CD4-positive, CD25-positive, alpha-beta regulatory T cell (primary cell): ENCODE results near the gene TRIM72. TPM values are rescaled to one million over a fixed set of nuclear protein-coding genes. Genes with fewer than 3 reads are reported as not detected.

ENCODE experiments used
- ATAC-seq, 2 donors: fragments of 150-1000 bp; cut with Tn5 transposase; one replicate each; pipeline ENCODE4 v1.10.0; 2021; ENCODE audit warnings: low read depth in 2 of 2, moderate number of reproducible peaks in 2 of 2, moderate library complexity in 1 of 2
- DNase-seq, 3 donors: peaks; one replicate each; pipeline versions ENCODE4 v3.0.0 to v3.0.0-alpha.2; 2012 to 2022; ENCODE audit warnings: mixed read lengths in 1 of 3
- H3K27ac ChIP-seq: one replicate; pipeline ENCODE4 v1.7.0; 2013; ENCODE audit warnings: mild to moderate bottlenecking, low read length; ENCODE audit not compliant: insufficient read depth, poor library complexity, severe bottlenecking
- H3K27me3 ChIP-seq: one replicate; pipeline ENCODE4 v1.7.0; 2013; ENCODE audit warnings: low read length; ENCODE audit not compliant: control insufficient read depth, insufficient read depth
- H3K36me3 ChIP-seq: one replicate; pipeline ENCODE4 v1.7.0; 2013; ENCODE audit warnings: mild to moderate bottlenecking, low read length, moderate library complexity; ENCODE audit not compliant: control insufficient read depth, insufficient read depth
- H3K4me1 ChIP-seq: 2 replicates; pipeline ENCODE4 v1.7.0; 2013; ENCODE audit warnings: mild to moderate bottlenecking, low read length; ENCODE audit not compliant: insufficient read depth, control insufficient read depth, poor library complexity, severe bottlenecking
- H3K4me3 ChIP-seq: one replicate; pipeline ENCODE4 v1.7.0; 2013; ENCODE audit warnings: low read depth, mild to moderate bottlenecking, low read length, moderate library complexity
- H3K9me3 ChIP-seq, 2 experiments: 1 replicate in 1 of 2; 2 replicates in 1 of 2; pipeline ENCODE4 v1.7.0; 2013; ENCODE audit warnings: low read length in 2 of 2, mild to moderate bottlenecking in 1 of 2, moderate library complexity in 1 of 2; ENCODE audit not compliant: control insufficient read depth in 2 of 2
- H3K27ac Mint-ChIP-seq, 3 donors: one replicate each; pipeline ENCODE4 v1.8.0; 2020 to 2022; ENCODE audit warnings: mild to moderate bottlenecking in 3 of 3, mixed read lengths in 3 of 3, moderate library complexity in 2 of 3
- H3K27me3 Mint-ChIP-seq: one replicate; pipeline ENCODE4 v1.8.0; 2022; ENCODE audit warnings: mild to moderate bottlenecking, mixed read lengths
- H3K36me3 Mint-ChIP-seq: one replicate; pipeline ENCODE4 v1.8.0; 2020; ENCODE audit warnings: mixed read lengths
- H3K4me1 Mint-ChIP-seq, 4 donors: one replicate each; pipeline ENCODE4 v1.8.0; 2020 to 2022; ENCODE audit warnings: mixed read lengths in 4 of 4, mild to moderate bottlenecking in 1 of 4
- H3K4me3 Mint-ChIP-seq, 4 donors: one replicate each; pipeline ENCODE4 v1.8.0; 2020 to 2022; ENCODE audit warnings: mild to moderate bottlenecking in 4 of 4, mixed read lengths in 4 of 4, moderate library complexity in 3 of 4
- H3K9me3 Mint-ChIP-seq, 7 donors: one replicate each; pipeline ENCODE4 v1.8.0; 2020 to 2022; ENCODE audit warnings: mixed read lengths in 7 of 7, mild to moderate bottlenecking in 3 of 7, moderate library complexity in 2 of 7
- polyA plus RNA-seq, 4 donors: library from polyadenylated mRNA; unstranded; fragments of 300-500 nt; fragmentation: Illumina TruSeq; gene quantifications; one replicate each; pipeline ENCODE4 v1.2.3, GENCODE V29; 2021
- total RNA-seq: library from RNA; stranded (reverse); gene quantifications from one replicate; pipeline ENCODE4 v1.2.3, GENCODE V29; 2022

TRIM72 gene
- total and polyA plus RNA-seq, 5 donors from 2014 or later = 0.20 TPM; not detected in 4

GRCh38 chr16:31253642-31254045, 39.7 kb downstream of the TRIM72 start:
- peak overlapping the region; percentile 9 to 39 (median 21) for H3K27ac Mint-ChIP-seq
- DNase-seq (peak in 1 of 3 donors; percentile 90), ATAC-seq (peak; percentile 28 to 49)
- H3K9me3 ChIP-seq = no peaks in the 10 kb centered on the region
- no peak overlapping the region for H3K27ac ChIP-seq
- H3K27me3 ChIP-seq = no peaks in the 10 kb centered on the region
- no peaks in the 10 kb centered on the region for H3K9me3 Mint-ChIP-seq
- no peaks in the 10 kb centered on the region for H3K36me3 Mint-ChIP-seq
- H3K4me1 Mint-ChIP-seq = peaks cover 0 to 27% (median 18%) of the 10 kb centered on the region in 4 donors
- H3K36me3 ChIP-seq = no peaks in the 10 kb centered on the region
- H3K4me1 ChIP-seq = peaks cover 4% of the 10 kb centered on the region
- H3K4me3 Mint-ChIP-seq = no peak overlapping the region
- H3K4me3 ChIP-seq = no peak overlapping the region
- H3K27me3 Mint-ChIP-seq = no peaks in the 10 kb centered on the region

DNA sequence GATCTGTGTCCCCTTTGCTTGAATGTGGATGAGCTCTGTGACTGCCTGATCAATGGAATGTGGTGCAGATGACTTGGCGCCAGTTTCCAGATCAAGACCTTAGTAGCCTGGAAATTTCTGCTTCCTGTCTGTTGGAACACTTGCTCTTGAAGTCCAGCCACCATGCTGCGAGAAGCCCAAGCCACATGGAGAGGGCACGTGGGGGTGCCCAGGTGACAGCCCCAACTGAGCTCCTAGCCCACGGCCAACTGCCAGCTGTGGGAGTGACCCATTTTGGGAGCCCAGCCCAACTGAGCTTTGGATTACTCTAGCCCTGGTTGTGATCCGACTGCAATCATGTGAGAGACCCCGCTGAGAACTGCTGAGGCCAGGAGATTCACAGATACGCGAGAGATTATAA, 42.5 kb downstream of the TRIM72 start:
- ATAC-seq (no peak), DNase-seq (no peak)
- no peaks in the 10 kb centered on the region for H3K27me3 Mint-ChIP-seq
- H3K27ac Mint-ChIP-seq = peak overlapping the region in 1 of 3 donors; percentile 2
- Histone ChIP-seq H3K27ac (no peak overlapping the region), H3K27me3 (no peaks in the 10 kb centered on the region), H3K36me3 (no peaks in the 10 kb centered on the region), H3K4me3 (no peak overlapping the region), H3K4me1 (peaks cover 10% of the 10 kb centered on the region), H3K9me3 (no peaks in the 10 kb centered on the region)
- H3K9me3 Mint-ChIP-seq = no peaks in the 10 kb centered on the region
- peaks cover 0 to 32% (median 16%) of the 10 kb centered on the region in 4 donors for H3K4me1 Mint-ChIP-seq
- no peaks in the 10 kb centered on the region for H3K36me3 Mint-ChIP-seq
- H3K4me3 Mint-ChIP-seq = no peak overlapping the region

- Mint-ChIP-seq H3K4me3 (no peak overlapping the region), H3K36me3 (no peaks in the 10 kb centered on the region), H3K9me3 (peaks cover 0 to 1% (median 0%) of the 10 kb centered on the region in 7 donors), H3K27me3 (no peaks in the 10 kb centered on the region), H3K27ac (no peak overlapping the region), H3K4me1 (peaks cover 0 to 25% (median 9%) of the 10 kb centered on the region in 4 donors)
- Histone ChIP-seq H3K27me3 (no peaks in the 10 kb centered on the region), H3K27ac (no peak overlapping the region), H3K9me3 (no peaks in the 10 kb centered on the region), H3K4me1 (peaks cover 12% of the 10 kb centered on the region), H3K36me3 (no peaks in the 10 kb centered on the region), H3K4me3 (no peak overlapping the region)
- DNase-seq = no peak
- ATAC-seq = no peak
These were observed 44.4 kb downstream of the TRIM72 start for GRCh38 chr16:31258366-31258765.

DNA sequence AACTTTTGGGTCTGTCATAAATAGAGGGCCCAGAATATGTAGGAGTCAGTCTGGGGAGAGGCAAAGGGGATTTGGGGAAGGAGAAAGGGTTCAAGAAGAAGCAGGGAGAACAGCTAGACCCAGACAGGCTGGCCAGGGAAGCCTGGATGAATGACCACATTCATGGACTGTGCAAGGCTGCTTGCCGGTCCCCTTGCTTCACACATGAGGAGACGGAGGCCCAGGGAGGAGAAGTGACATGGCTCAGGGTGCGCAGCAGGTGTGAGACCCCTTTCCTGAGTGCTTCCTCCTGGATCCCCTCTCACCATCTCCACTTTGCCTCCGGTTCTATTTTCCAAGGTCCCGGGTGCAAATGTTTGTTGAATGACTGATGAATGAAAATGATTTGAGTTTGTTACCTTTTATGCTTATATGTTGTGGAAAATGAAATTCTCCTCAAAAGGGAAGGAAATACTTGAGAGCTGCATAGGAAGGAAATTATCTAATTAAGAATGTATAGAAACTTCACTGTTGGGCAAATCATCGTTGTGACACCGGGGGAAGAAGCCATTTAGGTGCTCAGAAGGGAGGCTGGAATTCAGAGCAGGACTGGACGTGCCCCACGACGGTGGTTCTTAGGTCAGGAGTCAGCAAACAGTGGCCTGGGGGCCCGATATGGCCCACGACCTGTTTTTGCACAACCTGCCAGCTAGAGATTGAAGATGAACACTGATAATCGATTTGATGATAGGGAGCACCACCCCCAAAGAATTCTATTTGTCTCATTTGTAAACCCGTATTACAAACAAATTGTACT, 46.4 kb downstream of the TRIM72 start:
- Mint-ChIP-seq H3K27me3 (no peaks in the 10 kb centered on the region), H3K27ac (peak overlapping the region in 1 of 3 donors; percentile 1), H3K4me3 (peak overlapping the region in 3 of 4 donors; percentile 9 to 59 (median 14)), H3K9me3 (peaks cover 0 to 1% (median 0%) of the 10 kb centered on the region in 7 donors), H3K4me1 (peaks cover 0 to 21% (median 3%) of the 10 kb centered on the region in 4 donors), H3K36me3 (no peaks in the 10 kb centered on the region)
- no peaks in the 10 kb centered on the region for H3K9me3 ChIP-seq
- no peak overlapping the region for H3K27ac ChIP-seq
- H3K36me3 ChIP-seq = no peaks in the 10 kb centered on the region
- no peak for DNase-seq
- ATAC-seq = no peak
- H3K4me3 ChIP-seq = peak overlapping the region; percentile 8
- H3K4me1 ChIP-seq = peaks cover 12% of the 10 kb centered on the region
- H3K27me3 ChIP-seq = no peaks in the 10 kb centered on the region

GRCh38 chr16:31262084-31262483, 48.2 kb downstream of the TRIM72 start:
- Histone ChIP-seq H3K4me1 (peaks cover 20% of the 10 kb centered on the region), H3K27me3 (no peaks in the 10 kb centered on the region), H3K4me3 (no peak overlapping the region), H3K27ac (no peak overlapping the region), H3K9me3 (no peaks in the 10 kb centered on the region), H3K36me3 (no peaks in the 10 kb centered on the region)
- ATAC-seq (no peak), DNase-seq (no peak)
- no peaks in the 10 kb centered on the region for H3K27me3 Mint-ChIP-seq
- peaks cover 0 to 1% (median 0%) of the 10 kb centered on the region in 7 donors for H3K9me3 Mint-ChIP-seq
- H3K36me3 Mint-ChIP-seq = no peaks in the 10 kb centered on the region
- H3K27ac Mint-ChIP-seq = no peak overlapping the region
- H3K4me1 Mint-ChIP-seq = peaks cover 2 to 28% (median 6%) of the 10 kb centered on the region in 4 donors
- H3K4me3 Mint-ChIP-seq = peak overlapping the region in 1 of 4 donors; percentile 60

- peak; percentile 82 to 85 for ATAC-seq
- no peaks in the 10 kb centered on the region for H3K36me3 ChIP-seq
- DNase-seq = peak in 2 of 3 donors; percentile 15 to 51
- Mint-ChIP-seq H3K4me3 (no peak overlapping the region), H3K27ac (peak overlapping the region; percentile 14 to 47 (median 31)), H3K36me3 (peaks cover 4% of the 10 kb centered on the region), H3K9me3 (peaks cover 0 to 1% (median 0%) of the 10 kb centered on the region in 7 donors), H3K27me3 (no peaks in the 10 kb centered on the region), H3K4me1 (peaks cover 0 to 22% (median 9%) of the 10 kb centered on the region in 4 donors)
- H3K4me1 ChIP-seq = peaks cover 11% of the 10 kb centered on the region
- H3K27ac ChIP-seq = no peak overlapping the region
- no peaks in the 10 kb centered on the region for H3K9me3 ChIP-seq
- H3K4me3 ChIP-seq = no peak overlapping the region
- no peaks in the 10 kb centered on the region for H3K27me3 ChIP-seq
These were observed 51.7 kb downstream of the TRIM72 start for GRCh38 chr16:31265329-31266245.

DNA sequence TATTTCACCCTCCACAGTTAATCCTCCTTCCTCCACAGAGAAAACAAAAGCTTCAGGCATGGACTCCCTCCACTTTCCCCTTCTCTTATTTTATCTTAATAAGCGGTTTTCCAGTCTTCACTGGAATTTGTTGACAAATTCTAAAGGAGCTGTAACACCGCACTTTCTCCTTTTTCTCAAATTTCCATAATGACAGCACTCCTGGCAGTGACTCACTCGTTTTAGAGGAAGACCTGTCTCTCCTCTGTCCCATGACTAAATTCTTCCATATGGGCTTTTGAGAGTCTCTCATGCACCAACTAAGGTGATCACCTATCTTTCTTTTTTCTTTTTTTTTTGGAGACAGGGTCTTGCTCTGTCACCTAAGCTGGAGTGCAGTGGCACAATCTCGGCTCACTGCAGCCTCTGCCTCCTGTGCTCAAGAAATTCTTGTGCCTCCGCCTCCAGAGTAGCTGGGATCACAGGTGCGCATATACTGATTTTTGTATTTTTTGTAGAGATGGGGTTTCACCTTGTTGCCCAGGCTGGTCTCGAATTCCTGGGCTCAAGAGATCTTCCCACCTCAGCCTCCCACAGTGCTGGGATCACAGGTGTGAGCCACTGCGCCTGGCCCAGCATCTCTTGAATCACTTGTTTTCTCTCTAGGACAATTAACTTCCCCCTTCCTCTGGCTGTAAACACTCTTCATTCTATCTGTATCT, 53.6 kb downstream of the TRIM72 start:
- Histone ChIP-seq H3K4me1 (peaks cover 11% of the 10 kb centered on the region), H3K27me3 (no peaks in the 10 kb centered on the region), H3K36me3 (no peaks in the 10 kb centered on the region), H3K4me3 (no peak overlapping the region), H3K9me3 (no peaks in the 10 kb centered on the region), H3K27ac (no peak overlapping the region)
- Mint-ChIP-seq H3K36me3 (peaks cover 4% of the 10 kb centered on the region), H3K4me1 (peaks cover 0 to 21% (median 9%) of the 10 kb centered on the region in 4 donors), H3K4me3 (no peak overlapping the region), H3K27me3 (no peaks in the 10 kb centered on the region), H3K9me3 (peaks cover 0 to 2% (median 0%) of the 10 kb centered on the region in 7 donors), H3K27ac (peak overlapping the region; percentile 26 to 44 (median 43))
- DNase-seq (no peak), ATAC-seq (no peak)
